Keratinocyte (primary cell): Measurements from ENCODE around the gene CENPU. TPM values are rescaled to one million over a fixed set of nuclear protein-coding genes. Genes with fewer than 3 reads are reported as not detected.

Experiments used
- DNase-seq: peaks from one replicate; pipeline ENCODE4 v3.0.0-alpha.2; 2011; ENCODE audit warnings: low read depth, missing footprints, low spot score
- FAIRE-seq: peaks from 2 replicates; lab custom pipeline; 2011; peaks lifted over from hg19 to GRCh38; lab: Jason Lieb, UNC
- H2AFZ ChIP-seq: 2 replicates; pipeline ENCODE4 v1.6.0; 2012; ENCODE audit warnings: low read length, control low read depth, inconsistent platforms; ENCODE audit not compliant: control insufficient read depth
- H3K27ac ChIP-seq: 2 replicates; pipeline ENCODE4 v1.5.1; 2011; ENCODE audit warnings: low read length; ENCODE audit not compliant: control insufficient read depth, insufficient read depth
- H3K27me3 ChIP-seq: 3 replicates; pipeline ENCODE4 v1.6.0; 2011; ENCODE audit warnings: low read length; ENCODE audit not compliant: control insufficient read depth, insufficient read depth; ENCODE audit errors: extremely low read depth
- H3K36me3 ChIP-seq, 2 experiments: 2 replicates in 1 of 2; 3 replicates in 1 of 2; pipeline ENCODE4 v1.5.1; 2011; ENCODE audit warnings: low read length in 2 of 2, mild to moderate bottlenecking in 1 of 2; ENCODE audit not compliant: control insufficient read depth in 2 of 2, insufficient read depth in 2 of 2; ENCODE audit errors: extremely low read depth in 1 of 2
- H3K4me1 ChIP-seq: 3 replicates; pipeline ENCODE4 v1.5.1; 2011; ENCODE audit warnings: low read length; ENCODE audit not compliant: control insufficient read depth, insufficient read depth; ENCODE audit errors: extremely low read depth
- H3K4me2 ChIP-seq: 3 replicates; pipeline ENCODE4 v1.6.0; 2011; ENCODE audit warnings: low read depth, low read length; ENCODE audit not compliant: control insufficient read depth, insufficient read depth; ENCODE audit errors: extremely low read depth
- H3K4me3 ChIP-seq, 3 experiments: fragments of 200-600 bp in 1 of 3; sonication (generic) in 1 of 3; 2 replicates in 2 of 3; 3 replicates in 1 of 3; pipeline ENCODE4 v1.5.1; 2011 to 2016; ENCODE audit warnings: low read length in 3 of 3, mild to moderate bottlenecking in 3 of 3, control low read depth in 2 of 3, inconsistent platforms in 1 of 3, low read depth in 1 of 3, mixed read lengths in 1 of 3, mixed run types in 1 of 3, moderate library complexity in 1 of 3; ENCODE audit not compliant: control insufficient read depth in 2 of 3, insufficient read depth in 2 of 3; ENCODE audit errors: extremely low read depth in 1 of 3
- H3K79me2 ChIP-seq: 2 replicates; pipeline ENCODE4 v1.6.0; 2012; ENCODE audit warnings: low read length; ENCODE audit not compliant: control insufficient read depth, insufficient read depth
- H3K9ac ChIP-seq: 3 replicates; pipeline ENCODE4 v1.6.0; 2011; ENCODE audit warnings: low read length; ENCODE audit not compliant: control insufficient read depth, insufficient read depth; ENCODE audit errors: extremely low read depth
- H3K9me1 ChIP-seq: 3 replicates; pipeline ENCODE4 v1.6.0; 2011; ENCODE audit warnings: low read length; ENCODE audit not compliant: control insufficient read depth, insufficient read depth; ENCODE audit errors: extremely low read depth
- H3K9me3 ChIP-seq: 2 replicates; pipeline ENCODE4 v1.5.1; 2012; ENCODE audit warnings: low read depth, low read length; ENCODE audit not compliant: control insufficient read depth
- H4K20me1 ChIP-seq: 3 replicates; pipeline ENCODE4 v1.6.0; 2011; ENCODE audit warnings: low read length; ENCODE audit not compliant: control insufficient read depth, insufficient read depth; ENCODE audit errors: extremely low read depth
- CTCF ChIP-seq, 3 experiments: IDR thresholded peaks in 1 of 3; conservative IDR thresholded peaks in 1 of 3; optimal IDR thresholded peaks in 1 of 3; 2 replicates in 2 of 3; 3 replicates in 1 of 3; pipeline versions ENCODE3 to v1.5.1; 2011; ENCODE audit warnings: low read length in 3 of 3, mild to moderate bottlenecking in 3 of 3, moderate library complexity in 2 of 3, control low read depth in 1 of 3, inconsistent platforms in 1 of 3; ENCODE audit not compliant: insufficient read depth in 2 of 3; ENCODE audit errors: extremely low read depth in 1 of 3
- EZH2 ChIP-seq: IDR thresholded peaks from one replicate; pipeline ENCODE4 v1.6.1; 2012; ENCODE audit warnings: inconsistent platforms, mild to moderate bottlenecking, low read length, moderate library complexity
- dilution Hi-C: fragments of 300-500 bp; cut with MboI; formaldehyde crosslinking; loops from one replicate; pipeline ENCODE4 v1.7.0; 2020; ENCODE audit warnings: low sequenced_read_pairs; ENCODE audit not compliant: extremely low pct_ligation_motif_present
- polyA plus RNA-seq, 5 experiments: library from polyadenylated mRNA; depleted of rRNA in 3 of 5; stranded (reverse) in 3 of 5; stranded (forward) in 1 of 5; unstranded in 1 of 5; fragments of >200 nt; gene quantifications; 1 replicate in 1 of 5; 2 replicates in 3 of 5; 3 replicates in 1 of 5; pipeline versions ENCODE4 v1.2.1 to v1.2.3, GENCODE V29; 2011 to 2012; ENCODE audit warnings: missing spikeins in 2 of 5, low read depth in 1 of 5, low replicate concordance in 1 of 5

CENPU gene
- polyA plus RNA-seq, 1 donor (not counting 4 experiments of a cell fraction or from before 2014, with no cell fraction given), result 12.5 TPM

- H3K4me2 ChIP-seq, result no peak overlapping the region
- TF ChIP-seq EZH2 (no peak), CTCF (optimal IDR thresholded peaks at IDR 0.05 in 1 of 3, IDR thresholded peaks at IDR 0.05 in 1 of 3, conservative IDR thresholded peaks at IDR 0.05 in 1 of 3; ENCODE audit: extremely low read depth in 1 of 3, insufficient read depth in 2 of 3, low read length in 3 of 3) (no peak)
- no peak overlapping the region for H2AFZ ChIP-seq
- no peaks in the 10 kb centered on the region for H3K27me3 ChIP-seq
- no peak overlapping the region for H3K4me3 ChIP-seq
- FAIRE-seq, result no peak
- no peaks in the 10 kb centered on the region for H3K9me1 ChIP-seq
- H3K4me1 ChIP-seq, result peaks cover 9% of the 10 kb centered on the region
- no peak overlapping the region for H3K27ac ChIP-seq
- no peaks in the 10 kb centered on the region for H4K20me1 ChIP-seq
- peaks cover 15 to 26% of the 10 kb centered on the region in 2 experiments for H3K36me3 ChIP-seq
- H3K79me2 ChIP-seq, result no peaks in the 10 kb centered on the region
- dilution Hi-C loops, result no loop called here
- no peaks in the 10 kb centered on the region for H3K9me3 ChIP-seq
- no peak overlapping the region for H3K9ac ChIP-seq
- no peak for DNase-seq
Observed at GRCh38 chr4:184669251-184669650, 64.6 kb downstream of the CENPU start.

GRCh38 chr4:184668511-184669114, 65.3 kb downstream of the CENPU start:
- Histone ChIP-seq H3K27ac (no peak overlapping the region), H3K4me1 (peaks cover 9% of the 10 kb centered on the region), H3K36me3 (peaks cover 12 to 21% of the 10 kb centered on the region in 2 experiments), H3K4me2 (no peak overlapping the region), H3K9me3 (no peaks in the 10 kb centered on the region), H2AFZ (no peak overlapping the region), H3K79me2 (no peaks in the 10 kb centered on the region), H3K9ac (no peak overlapping the region), H4K20me1 (no peaks in the 10 kb centered on the region), H3K4me3 (no peak overlapping the region), H3K27me3 (no peaks in the 10 kb centered on the region), H3K9me1 (no peaks in the 10 kb centered on the region)
- no peak for DNase-seq
- TF ChIP-seq EZH2, result no peak
- TF ChIP-seq CTCF (optimal IDR thresholded peaks at IDR 0.05 in 1 of 3, IDR thresholded peaks at IDR 0.05 in 1 of 3, conservative IDR thresholded peaks at IDR 0.05 in 1 of 3; ENCODE audit: extremely low read depth in 1 of 3, insufficient read depth in 2 of 3, low read length in 3 of 3), result no peak
- dilution Hi-C loops, result no loop called here
- no peak for FAIRE-seq
